ENCODE measurements around the gene DNAH14. TPM values are rescaled to one million over a fixed set of nuclear protein-coding genes. Genes with fewer than 3 reads are reported as not detected.

Gene DNAH14
- total and polyA plus RNA-seq, 8 donors = 7.9 to 27.6 (median 17.5) TPM

DNA sequence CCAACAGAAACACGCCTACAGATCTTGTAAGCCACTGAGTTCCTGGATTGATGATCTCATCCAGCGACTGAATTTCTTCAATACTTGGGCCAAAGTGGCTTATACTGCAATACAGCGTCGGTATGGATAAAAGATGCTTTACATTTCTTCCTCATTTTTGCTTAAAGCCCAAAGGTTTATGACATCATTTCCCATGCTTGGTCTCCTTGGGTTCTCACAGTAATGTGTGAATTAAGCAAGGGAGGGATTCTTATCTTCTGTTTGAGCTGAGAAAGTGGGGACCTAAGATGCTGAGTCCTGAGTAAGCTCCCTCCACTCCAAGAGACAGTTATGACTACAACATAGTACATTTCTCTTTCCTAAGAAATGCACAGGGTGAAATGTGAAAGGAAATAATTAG is 458.9 kb downstream of the DNAH14 start:
- intact Hi-C loops (cut with DNase I) = no loop called here

DNA sequence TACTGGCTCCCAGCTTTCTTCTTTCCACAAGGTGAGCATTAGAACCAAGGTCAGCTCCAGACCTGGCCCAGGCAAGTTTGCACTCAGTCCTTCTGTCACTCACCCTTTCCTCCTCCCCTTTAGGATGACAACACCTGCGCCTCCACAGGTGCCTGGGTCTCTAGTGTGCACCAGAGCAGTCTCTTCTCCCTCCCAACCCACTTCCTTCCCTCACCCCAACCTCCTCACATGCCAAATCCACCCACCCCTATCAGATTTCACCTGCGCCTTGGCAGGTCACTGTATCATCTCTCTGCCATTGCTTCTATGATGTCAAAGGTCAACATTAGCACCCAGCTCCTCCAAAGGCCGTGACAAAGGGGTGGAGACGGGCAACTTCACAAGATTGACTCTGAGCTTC is 460.4 kb downstream of the DNAH14 start:
- no peaks in the 10 kb centered on the region for H3K36me3 ChIP-seq
- H3K27ac ChIP-seq = no peak overlapping the region
- no peaks in the 10 kb centered on the region for H3K9me3 ChIP-seq
- TF ChIP-seq, protein P1, sequence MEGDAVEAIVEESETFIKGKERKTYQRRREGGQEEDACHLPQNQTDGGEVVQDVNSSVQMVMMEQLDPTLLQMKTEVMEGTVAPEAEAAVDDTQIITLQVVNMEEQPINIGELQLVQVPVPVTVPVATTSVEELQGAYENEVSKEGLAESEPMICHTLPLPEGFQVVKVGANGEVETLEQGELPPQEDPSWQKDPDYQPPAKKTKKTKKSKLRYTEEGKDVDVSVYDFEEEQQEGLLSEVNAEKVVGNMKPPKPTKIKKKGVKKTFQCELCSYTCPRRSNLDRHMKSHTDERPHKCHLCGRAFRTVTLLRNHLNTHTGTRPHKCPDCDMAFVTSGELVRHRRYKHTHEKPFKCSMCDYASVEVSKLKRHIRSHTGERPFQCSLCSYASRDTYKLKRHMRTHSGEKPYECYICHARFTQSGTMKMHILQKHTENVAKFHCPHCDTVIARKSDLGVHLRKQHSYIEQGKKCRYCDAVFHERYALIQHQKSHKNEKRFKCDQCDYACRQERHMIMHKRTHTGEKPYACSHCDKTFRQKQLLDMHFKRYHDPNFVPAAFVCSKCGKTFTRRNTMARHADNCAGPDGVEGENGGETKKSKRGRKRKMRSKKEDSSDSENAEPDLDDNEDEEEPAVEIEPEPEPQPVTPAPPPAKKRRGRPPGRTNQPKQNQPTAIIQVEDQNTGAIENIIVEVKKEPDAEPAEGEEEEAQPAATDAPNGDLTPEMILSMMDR (IDR thresholded peaks at IDR 0.05) = no peak
- FAIRE-seq = no peak
- 92 to 99% methylated on average over 4 of the region's 4 CpGs for WGBS, 2 donors
- no peaks in the 10 kb centered on the region for H3K27me3 ChIP-seq
- no peaks in the 10 kb centered on the region for H3K4me1 ChIP-seq
- no peak for ATAC-seq
- H3K4me3 ChIP-seq = no peak overlapping the region
- intact Hi-C loops (cut with DNase I) = no loop called here
- DNase-seq = no peak

More for the DNA sequence above, 458.9 kb downstream of the DNAH14 start:
- ATAC-seq (no peak), DNase-seq (no peak), FAIRE-seq (no peak)
- WGBS, 2 donors = 80 to 91% methylated on average over 4 of the region's 4 CpGs
- H3K36me3 ChIP-seq = no peaks in the 10 kb centered on the region
- H3K4me1 ChIP-seq = no peaks in the 10 kb centered on the region
- H3K27me3 ChIP-seq = no peaks in the 10 kb centered on the region
- no peaks in the 10 kb centered on the region for H3K9me3 ChIP-seq
- TF ChIP-seq, protein P1 (IDR thresholded peaks at IDR 0.05) = no peak
- H3K27ac ChIP-seq = no peak overlapping the region
- H3K4me3 ChIP-seq = no peak overlapping the region

DNA sequence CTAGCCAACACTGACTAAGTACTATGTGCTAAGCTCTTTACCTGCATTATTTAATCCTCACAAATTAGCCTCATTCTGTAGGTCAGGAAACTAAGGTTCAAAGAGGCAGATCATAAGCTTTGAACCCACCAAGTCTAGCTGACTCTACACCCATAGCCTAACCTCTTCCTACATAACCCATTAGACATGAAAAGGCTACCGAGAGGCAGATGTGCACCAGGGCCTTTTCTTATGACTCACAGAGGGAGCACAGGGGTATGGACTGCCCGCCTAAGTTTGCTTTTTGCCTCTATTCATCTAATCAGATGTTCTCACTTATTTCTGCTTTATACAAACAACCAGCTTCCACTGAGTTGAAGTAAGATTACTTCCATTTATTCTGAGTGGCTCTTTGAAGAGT is 466.9 kb downstream of the DNAH14 start:
- peaks cover 0 to 7% (median 0%) of the 10 kb centered on the region in 3 donors for H3K36me3 ChIP-seq
- TF ChIP-seq, protein P1 (IDR thresholded peaks at IDR 0.05) = no peak
- no peaks in the 10 kb centered on the region for H3K27me3 ChIP-seq
- no peak for ATAC-seq
- WGBS, 2 donors = 89 to 90% methylated on average over 2 of the region's 2 CpGs
- H3K4me3 ChIP-seq = no peak overlapping the region
- H3K9me3 ChIP-seq = no peaks in the 10 kb centered on the region
- DNase-seq = no peak
- H3K27ac ChIP-seq = no peak overlapping the region
- H3K4me1 ChIP-seq = no peaks in the 10 kb centered on the region
- intact Hi-C loops (cut with DNase I) = no loop called here
- FAIRE-seq = no peak

DNA sequence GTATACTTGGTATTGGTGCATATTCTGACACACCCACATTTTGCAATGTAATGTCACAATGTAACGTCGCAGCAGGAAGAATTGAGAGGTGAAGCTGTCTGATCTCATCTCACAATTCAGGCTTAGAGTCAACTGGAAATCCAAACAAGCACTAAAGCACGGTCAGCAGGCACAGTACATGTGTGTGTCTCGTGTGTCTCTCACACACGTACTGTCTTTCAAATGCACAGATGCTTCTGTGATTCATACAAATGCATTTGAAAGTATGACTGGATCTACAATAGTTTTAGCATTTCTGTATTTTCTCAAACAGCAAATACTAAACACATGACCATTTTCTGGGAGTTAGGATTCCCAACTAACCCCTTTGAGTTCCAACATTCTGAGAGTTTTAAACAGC is 471.5 kb downstream of the DNAH14 start:
- TF ChIP-seq, protein P1 (IDR thresholded peaks at IDR 0.05) = no peak
- no peak for ATAC-seq
- Histone ChIP-seq H3K4me3 (no peak overlapping the region), H3K9me3 (no peaks in the 10 kb centered on the region), H3K27ac (no peak overlapping the region), H3K4me1 (no peaks in the 10 kb centered on the region), H3K36me3 (peaks cover 0 to 31% (median 4%) of the 10 kb centered on the region in 3 donors), H3K27me3 (no peaks in the 10 kb centered on the region)
- DNase-seq = no peak
- no peak for FAIRE-seq
- WGBS, 2 donors = 92 to 94% methylated on average over 5 of the region's 5 CpGs
- intact Hi-C loops (cut with DNase I) = no loop called here

DNA sequence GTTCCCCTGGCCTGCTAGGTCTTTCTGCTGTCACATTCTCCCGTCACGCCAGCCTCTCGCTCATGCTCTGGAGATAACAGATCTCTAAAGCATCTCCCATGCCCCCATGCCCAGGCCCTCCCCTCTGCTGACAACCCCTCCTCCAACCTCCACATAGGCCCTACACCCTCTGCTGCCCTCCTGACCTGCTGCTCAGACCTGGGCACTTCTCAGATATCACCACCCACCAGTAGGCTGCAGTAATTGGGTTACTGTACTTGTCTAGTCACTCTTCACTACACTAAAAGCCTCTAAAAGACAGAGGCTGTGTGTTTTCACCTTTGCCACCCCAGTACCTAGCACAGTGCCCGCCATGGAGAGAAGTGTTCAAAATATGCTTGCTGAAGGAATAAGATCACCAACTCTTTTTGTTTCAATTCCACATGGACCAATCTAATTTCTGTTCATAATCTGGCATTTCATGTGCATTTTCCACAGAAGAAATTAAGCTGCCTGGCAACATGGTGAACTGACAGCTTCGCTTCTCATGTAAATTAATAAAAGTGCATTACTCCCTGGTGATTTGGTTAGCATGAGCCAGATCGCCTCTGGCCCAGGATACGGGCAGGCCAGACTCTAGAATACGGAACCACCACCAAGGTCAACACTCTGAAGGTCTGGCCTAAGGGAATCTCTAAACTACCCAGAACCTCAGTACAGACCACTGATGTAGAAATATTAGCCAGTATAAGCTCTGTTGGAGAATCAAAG is 477.7 kb downstream of the DNAH14 start:
- no peaks in the 10 kb centered on the region for H3K27me3 ChIP-seq
- ATAC-seq = no peak
- TF ChIP-seq, protein P1 (IDR thresholded peaks at IDR 0.05) = no peak
- no peak for FAIRE-seq
- H3K4me1 ChIP-seq = peaks cover 0 to 8% (median 4%) of the 10 kb centered on the region in 3 donors
- intact Hi-C loops (cut with DNase I) = no loop called here
- no peak overlapping the region for H3K4me3 ChIP-seq
- no peak overlapping the region for H3K27ac ChIP-seq
- DNase-seq = no peak
- H3K9me3 ChIP-seq = no peaks in the 10 kb centered on the region
- WGBS, 2 donors = 91 to 94% methylated on average over 8 of the region's 8 CpGs
- peaks cover 0 to 18% (median 5%) of the 10 kb centered on the region in 3 donors for H3K36me3 ChIP-seq

Measured in pancreas (tissue), 10 donors.